ENCODE results near the gene HNRNPA3. TPM values are rescaled to one million over a fixed set of nuclear protein-coding genes. Genes with fewer than 3 reads are reported as not detected.

Gene HNRNPA3
- total and polyA plus RNA-seq, 2 of the 13 experiments (the other 11 are each of a cell fraction or from before 2014, with no cell fraction given), result 73.3 to 97.7 TPM

- TF ChIP-seq RBM22 (optimal IDR thresholded peaks at IDR 0.05; ENCODE audit: low read length) (no peak), FLYWCH1 (CRISPR knock-in tag; IDR thresholded peaks at IDR 0.05) (no peak), STAG1 (CRISPR knock-in tag; IDR thresholded peaks at IDR 0.05) (no peak), ZNF670 (CRISPR knock-in tag; IDR thresholded peaks at IDR 0.05; ENCODE audit: borderline replicate concordance) (no peak), SRSF4 (IDR thresholded peaks at IDR 0.05; ENCODE audit: low read depth, low read length, poor library complexity, severe bottlenecking) (no peak), MYC (CRISPR knock-in tag; IDR thresholded peaks at IDR 0.05; ENCODE audit: borderline replicate concordance) (no peak), TFAP4 (IDR thresholded peaks at IDR 0.05; ENCODE audit: borderline replicate concordance, low read depth) (no peak), LBX2 (CRISPR knock-in tag; IDR thresholded peaks at IDR 0.05; ENCODE audit: borderline replicate concordance) (no peak), ZBTB3 (CRISPR knock-in tag; IDR thresholded peaks at IDR 0.05; ENCODE audit: borderline replicate concordance, low read depth) (no peak), FOSL2 (CRISPR knock-in tag; IDR thresholded peaks at IDR 0.05) (peak; percentile 94), TEF (CRISPR knock-in tag; IDR thresholded peaks at IDR 0.05) (no peak), ZNF816 (CRISPR knock-in tag; IDR thresholded peaks at IDR 0.05; ENCODE audit: borderline replicate concordance) (0 out of 2 replicates have a peak, but pooled peaks have one; percentile 73), ZSCAN30 (CRISPR knock-in tag; IDR thresholded peaks at IDR 0.05) (no peak), SIX4 (CRISPR knock-in tag; IDR thresholded peaks at IDR 0.05) (peak; percentile 99), RFXANK (CRISPR knock-in tag; IDR thresholded peaks at IDR 0.05) (no peak), ZIK1 (CRISPR knock-in tag; IDR thresholded peaks at IDR 0.05; ENCODE audit: borderline replicate concordance, low read depth) (no peak), CBX1 (IDR thresholded peaks at IDR 0.05; ENCODE audit: low read depth) (no peak), EP300 (IDR thresholded peaks at IDR 0.05; ENCODE audit: low read depth in 2 of 2, low read length in 2 of 2) (peak in 1 of 2 experiments; percentile 68; a peak in 1 of 4 replicates), EP300 (CRISPR knock-in tag; IDR thresholded peaks at IDR 0.05; ENCODE audit: borderline replicate concordance) (peak; percentile 55; the same call in 1 of the 2 replicates), LCORL (IDR thresholded peaks at IDR 0.05) (peak; percentile 27; the same call in 1 of the 2 replicates), LCORL (CRISPR knock-in tag; IDR thresholded peaks at IDR 0.05) (peak; percentile 36; the same call in 1 of the 2 replicates), RFX5 (IDR thresholded peaks at IDR 0.05; ENCODE audit: low read depth, low read length) (no peak), ZNF709 (CRISPR knock-in tag; IDR thresholded peaks at IDR 0.05) (no peak)
- TF ChIP-seq, protein P1, sequence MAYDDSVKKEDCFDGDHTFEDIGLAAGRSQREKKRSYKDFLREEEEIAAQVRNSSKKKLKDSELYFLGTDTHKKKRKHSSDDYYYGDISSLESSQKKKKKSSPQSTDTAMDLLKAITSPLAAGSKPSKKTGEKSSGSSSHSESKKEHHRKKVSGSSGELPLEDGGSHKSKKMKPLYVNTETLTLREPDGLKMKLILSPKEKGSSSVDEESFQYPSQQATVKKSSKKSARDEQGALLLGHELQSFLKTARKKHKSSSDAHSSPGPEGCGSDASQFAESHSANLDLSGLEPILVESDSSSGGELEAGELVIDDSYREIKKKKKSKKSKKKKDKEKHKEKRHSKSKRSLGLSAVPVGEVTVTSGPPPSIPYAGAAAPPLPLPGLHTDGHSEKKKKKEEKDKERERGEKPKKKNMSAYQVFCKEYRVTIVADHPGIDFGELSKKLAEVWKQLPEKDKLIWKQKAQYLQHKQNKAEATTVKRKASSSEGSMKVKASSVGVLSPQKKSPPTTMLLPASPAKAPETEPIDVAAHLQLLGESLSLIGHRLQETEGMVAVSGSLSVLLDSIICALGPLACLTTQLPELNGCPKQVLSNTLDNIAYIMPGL (CRISPR knock-in tag; IDR thresholded peaks at IDR 0.05; ENCODE audit: borderline replicate concordance in 1 of 2, low read depth in 1 of 2), result peak in 1 of 2 experiments; percentile 23; a peak in 1 of 4 replicates
- TF ChIP-seq, protein P2, sequence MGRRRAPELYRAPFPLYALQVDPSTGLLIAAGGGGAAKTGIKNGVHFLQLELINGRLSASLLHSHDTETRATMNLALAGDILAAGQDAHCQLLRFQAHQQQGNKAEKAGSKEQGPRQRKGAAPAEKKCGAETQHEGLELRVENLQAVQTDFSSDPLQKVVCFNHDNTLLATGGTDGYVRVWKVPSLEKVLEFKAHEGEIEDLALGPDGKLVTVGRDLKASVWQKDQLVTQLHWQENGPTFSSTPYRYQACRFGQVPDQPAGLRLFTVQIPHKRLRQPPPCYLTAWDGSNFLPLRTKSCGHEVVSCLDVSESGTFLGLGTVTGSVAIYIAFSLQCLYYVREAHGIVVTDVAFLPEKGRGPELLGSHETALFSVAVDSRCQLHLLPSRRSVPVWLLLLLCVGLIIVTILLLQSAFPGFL (CRISPR knock-in tag; IDR thresholded peaks at IDR 0.05), result no peak
Observed at GRCh38 chr2:177242121-177242987, 29.8 kb downstream of the HNRNPA3 start (continued).

All from HepG2 (cell line).